ENCODE data around the gene LBHD2.

The LBHD2 gene

GRCh38 chr14:103061482-103061976 is 22.5 kb upstream of the LBHD2 start:
- Mint-ChIP-seq H3K4me3 (no peak overlapping the region), H3K4me1 (peaks cover 5% of the 10 kb centered on the region), H3K27ac (no peak overlapping the region), H3K36me3 (ENCODE audit: low read depth) (no peaks in the 10 kb centered on the region), H3K27me3 (peaks cover 29% of the 10 kb centered on the region), H3K9me3 (no peaks in the 10 kb centered on the region)
- ATAC-seq, result no peak
- no peak for DNase-seq

- H3K4me3 Mint-ChIP-seq, result no peak overlapping the region
- DNase-seq (no peak), ATAC-seq (no peak)
- no peaks in the 10 kb centered on the region for H3K4me1 Mint-ChIP-seq
- H3K27me3 Mint-ChIP-seq, result peaks cover 18% of the 10 kb centered on the region
- H3K27ac Mint-ChIP-seq, result no peak overlapping the region
- no peaks in the 10 kb centered on the region for H3K9me3 Mint-ChIP-seq
- no peaks in the 10 kb centered on the region for H3K36me3 Mint-ChIP-seq (ENCODE audit: low read depth)
These were observed 19.6 kb upstream of the LBHD2 start for GRCh38 chr14:103064436-103064835.

GRCh38 chr14:103064978-103065377 is 19.0 kb upstream of the LBHD2 start:
- ATAC-seq, result no peak
- Mint-ChIP-seq H3K4me3 (no peak overlapping the region), H3K36me3 (ENCODE audit: low read depth) (no peaks in the 10 kb centered on the region), H3K27ac (no peak overlapping the region), H3K4me1 (no peaks in the 10 kb centered on the region), H3K27me3 (peaks cover 15% of the 10 kb centered on the region), H3K9me3 (no peaks in the 10 kb centered on the region)
- no peak for DNase-seq

DNA sequence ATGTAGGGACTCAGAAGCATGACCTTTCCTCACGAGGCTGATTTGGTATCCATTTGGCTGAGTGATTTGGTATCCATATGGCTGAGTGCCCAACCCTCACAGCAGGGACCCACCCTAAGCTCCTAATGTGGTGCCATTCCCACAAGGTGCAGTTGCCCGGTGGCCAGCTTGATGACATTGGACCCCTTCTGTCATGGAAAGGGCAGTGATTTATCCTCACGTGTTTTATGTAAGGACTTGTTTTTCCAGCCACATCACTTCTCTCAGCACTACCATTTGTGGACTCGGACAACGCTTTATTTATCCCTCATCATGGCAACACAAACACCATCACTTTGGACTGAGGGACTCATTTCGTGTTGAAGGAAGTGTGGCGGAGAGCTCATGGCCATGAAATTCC is 18.1 kb upstream of the LBHD2 start:
- H3K36me3 Mint-ChIP-seq (ENCODE audit: low read depth), result no peaks in the 10 kb centered on the region
- no peak for ATAC-seq
- no peak for DNase-seq
- no peaks in the 10 kb centered on the region for H3K4me1 Mint-ChIP-seq
- no peaks in the 10 kb centered on the region for H3K9me3 Mint-ChIP-seq
- no peak overlapping the region for H3K4me3 Mint-ChIP-seq
- no peak overlapping the region for H3K27ac Mint-ChIP-seq
- H3K27me3 Mint-ChIP-seq, result peaks cover 12% of the 10 kb centered on the region

- H3K9me3 Mint-ChIP-seq, result no peaks in the 10 kb centered on the region
- H3K27ac Mint-ChIP-seq, result no peak overlapping the region
- H3K27me3 Mint-ChIP-seq, result peaks cover 12% of the 10 kb centered on the region
- ATAC-seq (no peak), DNase-seq (no peak)
- H3K4me1 Mint-ChIP-seq, result no peaks in the 10 kb centered on the region
- H3K4me3 Mint-ChIP-seq, result no peak overlapping the region
- no peaks in the 10 kb centered on the region for H3K36me3 Mint-ChIP-seq (ENCODE audit: low read depth)
These were observed 17.6 kb upstream of the LBHD2 start for GRCh38 chr14:103066399-103066798.

GRCh38 chr14:103067231-103067954 is 16.6 kb upstream of the LBHD2 start:
- Mint-ChIP-seq H3K4me3 (no peak overlapping the region), H3K27me3 (peaks cover 9% of the 10 kb centered on the region), H3K9me3 (no peaks in the 10 kb centered on the region), H3K27ac (no peak overlapping the region), H3K4me1 (no peaks in the 10 kb centered on the region), H3K36me3 (ENCODE audit: low read depth) (no peaks in the 10 kb centered on the region)
- DNase-seq, result no peak
- ATAC-seq, result no peak

DNA sequence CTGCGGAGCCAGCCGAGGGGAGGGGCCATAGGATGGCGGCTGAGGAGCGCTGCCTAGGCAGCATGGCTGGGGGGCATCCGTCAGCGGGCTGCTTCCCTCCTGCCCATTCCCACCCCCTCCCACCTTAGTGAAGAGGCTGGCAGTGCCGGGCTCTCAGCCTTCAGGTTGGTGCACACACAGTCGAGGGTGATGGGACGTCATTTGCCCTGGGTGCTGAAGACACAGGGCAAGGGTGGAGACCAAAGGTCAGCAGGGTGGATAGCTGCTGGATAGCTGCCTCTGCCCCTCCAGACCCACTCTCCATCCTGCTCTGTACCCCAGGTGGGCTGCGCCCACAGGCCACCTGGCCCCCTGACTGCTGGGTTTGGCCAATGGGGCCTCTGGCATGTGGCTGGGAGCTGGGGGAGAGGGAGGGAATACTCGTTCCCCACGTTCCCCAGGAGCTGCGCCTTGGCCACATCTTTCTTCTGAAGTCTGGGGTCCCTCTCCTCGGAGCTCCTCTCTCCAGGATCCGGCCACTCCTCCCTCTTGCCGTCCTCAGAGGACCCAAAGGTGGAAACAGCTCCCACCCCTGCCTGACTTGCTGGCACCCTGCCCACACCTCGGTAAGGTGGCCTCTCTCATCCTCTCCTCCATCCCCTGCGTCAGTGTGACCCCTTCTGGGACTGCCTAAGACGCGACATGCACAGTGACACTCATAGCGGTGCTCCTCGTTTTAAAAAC is 15.5 kb upstream of the LBHD2 start:
- Mint-ChIP-seq H3K36me3 (ENCODE audit: low read depth) (no peaks in the 10 kb centered on the region), H3K4me3 (no peak overlapping the region), H3K4me1 (no peaks in the 10 kb centered on the region), H3K9me3 (no peaks in the 10 kb centered on the region), H3K27me3 (peaks cover 8% of the 10 kb centered on the region), H3K27ac (no peak overlapping the region)
- ATAC-seq, result no peak
- DNase-seq, result no peak

DNA sequence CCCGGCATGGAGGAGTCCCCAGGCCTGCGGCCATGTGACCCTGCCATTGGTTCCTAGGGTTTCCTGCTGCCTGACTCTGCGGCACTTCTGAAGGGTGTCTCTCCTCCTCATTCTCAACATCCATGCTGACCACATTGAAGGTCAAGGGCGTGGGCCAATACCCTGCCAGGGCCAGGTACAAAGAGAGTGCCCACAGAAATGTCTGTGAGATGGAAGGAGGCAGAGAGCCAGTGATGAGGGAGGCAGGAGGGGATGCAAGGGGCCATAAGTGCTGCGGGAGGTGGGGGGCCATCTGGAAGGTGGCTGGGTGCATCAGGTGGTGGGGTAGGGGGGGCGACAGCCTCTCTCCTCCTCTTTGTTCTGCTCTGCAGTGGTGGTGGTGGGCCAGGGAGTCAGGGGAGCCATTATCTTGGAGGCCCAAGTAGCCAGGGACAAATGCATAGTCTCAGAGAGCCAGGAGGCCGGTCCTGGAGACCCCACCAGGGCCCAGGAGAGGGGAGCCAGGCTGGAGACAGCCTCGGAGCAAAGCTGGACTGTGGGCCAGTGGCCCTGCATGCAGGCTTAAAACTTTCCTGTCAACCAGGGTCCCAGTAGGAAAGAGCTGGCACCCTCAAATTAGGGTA is 13.6 kb upstream of the LBHD2 start:
- DNase-seq (no peak), ATAC-seq (no peak)
- Mint-ChIP-seq H3K9me3 (no peaks in the 10 kb centered on the region), H3K36me3 (ENCODE audit: low read depth) (no peaks in the 10 kb centered on the region), H3K27me3 (peaks cover 7% of the 10 kb centered on the region), H3K4me3 (no peak overlapping the region), H3K4me1 (no peaks in the 10 kb centered on the region), H3K27ac (no peak overlapping the region)

- H3K4me3 Mint-ChIP-seq, result no peak overlapping the region
- H3K27ac Mint-ChIP-seq, result no peak overlapping the region
- H3K4me1 Mint-ChIP-seq, result no peaks in the 10 kb centered on the region
- no peaks in the 10 kb centered on the region for H3K36me3 Mint-ChIP-seq (ENCODE audit: low read depth)
- H3K27me3 Mint-ChIP-seq, result peaks cover 7% of the 10 kb centered on the region
- no peak for ATAC-seq
- no peaks in the 10 kb centered on the region for H3K9me3 Mint-ChIP-seq
- DNase-seq, result no peak
These were observed 13.0 kb upstream of the LBHD2 start for GRCh38 chr14:103070971-103071542.

DNA sequence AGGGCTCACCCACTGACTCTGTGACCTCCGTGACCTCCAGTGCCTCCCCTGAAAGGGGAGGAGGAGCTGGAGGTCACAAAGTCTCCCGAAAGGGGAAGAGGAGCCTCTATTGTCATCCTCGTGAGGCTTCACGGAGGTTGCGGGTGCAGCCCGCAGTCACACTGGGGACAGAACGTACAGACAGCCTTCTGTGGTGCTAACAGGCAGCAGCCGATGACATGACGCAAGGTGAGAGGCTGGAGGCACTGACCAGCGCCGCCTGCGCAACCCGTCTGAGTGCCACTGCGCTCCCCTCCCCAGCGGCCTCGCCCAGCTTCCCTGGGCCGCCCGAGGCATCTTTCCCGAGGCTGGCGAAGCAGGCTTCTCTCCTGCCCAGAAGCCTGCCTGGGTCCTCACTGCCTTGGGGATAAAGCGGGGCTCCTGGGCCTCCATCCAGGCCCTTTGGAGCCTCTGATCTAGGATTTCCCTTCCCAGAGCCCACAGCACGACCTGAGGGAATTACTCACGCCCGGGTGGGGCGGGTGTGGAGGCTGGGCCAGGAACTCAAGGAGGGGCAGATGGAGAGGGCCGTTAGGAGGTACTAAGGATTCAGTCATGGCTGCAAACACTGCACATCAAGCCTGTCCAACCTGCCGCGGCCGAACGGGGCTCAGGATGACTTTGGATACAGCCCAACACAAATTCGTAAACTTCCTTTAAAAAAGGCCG is 12.3 kb upstream of the LBHD2 start:
- ATAC-seq (no peak), DNase-seq (no peak)
- Mint-ChIP-seq H3K9me3 (no peaks in the 10 kb centered on the region), H3K27ac (no peak overlapping the region), H3K27me3 (peaks cover 7% of the 10 kb centered on the region), H3K4me1 (no peaks in the 10 kb centered on the region), H3K36me3 (ENCODE audit: low read depth) (no peaks in the 10 kb centered on the region), H3K4me3 (no peak overlapping the region)

DNA sequence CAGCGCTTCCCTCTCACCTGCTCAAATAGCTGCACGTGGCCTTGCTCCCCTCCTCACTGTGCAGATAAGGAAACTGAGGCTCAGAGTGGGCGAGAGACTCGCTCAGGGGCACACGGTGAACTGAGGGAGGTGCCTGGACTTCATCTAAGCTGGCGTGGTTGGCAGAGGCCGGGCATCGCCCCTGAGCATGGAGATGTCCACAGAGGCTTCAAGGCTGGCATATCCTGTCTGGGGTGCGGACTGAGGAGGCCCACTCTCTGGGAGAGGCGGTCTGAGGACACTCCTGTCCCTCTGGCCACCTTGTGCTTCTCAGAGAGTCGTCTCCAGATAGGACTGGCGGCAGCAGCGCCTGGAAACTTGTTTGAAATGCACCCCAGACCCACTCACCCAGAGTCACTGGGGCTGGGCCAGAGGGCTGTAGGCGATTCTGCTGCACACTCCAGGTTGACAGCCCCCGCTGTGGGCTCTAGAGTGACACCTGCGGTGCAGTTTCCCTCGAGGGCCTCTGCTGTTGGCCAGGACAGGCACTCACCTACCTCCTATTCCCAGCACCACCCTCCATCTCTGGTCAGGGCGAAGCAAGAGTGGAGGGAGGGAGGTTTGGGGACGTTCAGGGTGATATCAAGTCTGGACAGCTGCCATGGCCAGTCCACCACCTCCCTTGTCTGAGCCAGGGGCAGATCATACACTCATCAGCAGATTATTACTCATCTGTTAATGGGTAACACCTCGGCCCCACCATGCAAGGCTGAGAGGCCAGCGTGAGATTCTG is 11.2 kb upstream of the LBHD2 start:
- no peak overlapping the region for H3K4me3 Mint-ChIP-seq
- ATAC-seq, result no peak

DNA sequence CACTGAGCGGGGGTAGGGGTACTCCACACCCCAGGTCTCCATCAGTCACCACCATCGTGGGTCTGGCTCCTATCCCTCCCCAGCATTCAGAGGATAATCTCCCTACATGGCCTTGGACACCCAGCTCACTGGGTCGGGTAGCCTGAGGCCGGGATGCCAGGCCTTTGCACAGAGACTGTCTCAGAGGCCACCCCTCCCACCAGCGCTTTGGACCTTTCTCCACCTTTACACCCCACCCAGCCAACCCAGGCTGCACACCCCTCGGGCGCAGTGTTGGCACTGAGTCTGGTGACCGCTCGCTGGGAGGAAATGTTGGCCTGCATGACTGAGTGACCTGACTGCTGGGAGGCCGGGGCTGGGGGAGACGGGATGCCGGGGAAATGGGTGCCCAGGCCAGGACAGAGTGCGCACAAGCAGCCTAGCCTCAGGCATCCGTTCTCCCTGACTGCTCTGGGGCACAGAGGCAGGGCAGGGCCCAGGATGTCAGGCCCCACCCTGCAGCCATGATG is 10.6 kb upstream of the LBHD2 start:
- ATAC-seq (no peak), DNase-seq (no peak)
- Mint-ChIP-seq H3K36me3 (ENCODE audit: low read depth) (no peaks in the 10 kb centered on the region), H3K9me3 (no peaks in the 10 kb centered on the region), H3K27me3 (peaks cover 7% of the 10 kb centered on the region), H3K4me1 (no peaks in the 10 kb centered on the region), H3K27ac (no peak overlapping the region), H3K4me3 (no peak overlapping the region)

More for the DNA sequence above, 11.2 kb upstream of the LBHD2 start:
- Mint-ChIP-seq H3K27me3 (peaks cover 7% of the 10 kb centered on the region), H3K36me3 (ENCODE audit: low read depth) (no peaks in the 10 kb centered on the region), H3K4me1 (no peaks in the 10 kb centered on the region), H3K9me3 (no peaks in the 10 kb centered on the region), H3K27ac (no peak overlapping the region)
- no peak for DNase-seq

- Mint-ChIP-seq H3K4me3 (no peak overlapping the region), H3K27me3 (peaks cover 7% of the 10 kb centered on the region), H3K9me3 (no peaks in the 10 kb centered on the region), H3K27ac (no peak overlapping the region), H3K36me3 (ENCODE audit: low read depth) (no peaks in the 10 kb centered on the region), H3K4me1 (no peaks in the 10 kb centered on the region)
- ATAC-seq (no peak), DNase-seq (no peak)
These were observed 9.9 kb upstream of the LBHD2 start for GRCh38 chr14:103073876-103074728.

All from activated naive CD8-positive, alpha-beta T cell treated with anti-CD3 and anti-CD28 coated beads, Interleukin-2, amount 50 U/mL, for 24 hours (primary cell).